Eye (tissue), 1 donor: ENCODE results near the gene COL9A3.

ENCODE experiments used
- DNase-seq: peaks from one replicate; pipeline ENCODE4 v3.0.0-alpha.2; 2015

COL9A3 gene

DNA sequence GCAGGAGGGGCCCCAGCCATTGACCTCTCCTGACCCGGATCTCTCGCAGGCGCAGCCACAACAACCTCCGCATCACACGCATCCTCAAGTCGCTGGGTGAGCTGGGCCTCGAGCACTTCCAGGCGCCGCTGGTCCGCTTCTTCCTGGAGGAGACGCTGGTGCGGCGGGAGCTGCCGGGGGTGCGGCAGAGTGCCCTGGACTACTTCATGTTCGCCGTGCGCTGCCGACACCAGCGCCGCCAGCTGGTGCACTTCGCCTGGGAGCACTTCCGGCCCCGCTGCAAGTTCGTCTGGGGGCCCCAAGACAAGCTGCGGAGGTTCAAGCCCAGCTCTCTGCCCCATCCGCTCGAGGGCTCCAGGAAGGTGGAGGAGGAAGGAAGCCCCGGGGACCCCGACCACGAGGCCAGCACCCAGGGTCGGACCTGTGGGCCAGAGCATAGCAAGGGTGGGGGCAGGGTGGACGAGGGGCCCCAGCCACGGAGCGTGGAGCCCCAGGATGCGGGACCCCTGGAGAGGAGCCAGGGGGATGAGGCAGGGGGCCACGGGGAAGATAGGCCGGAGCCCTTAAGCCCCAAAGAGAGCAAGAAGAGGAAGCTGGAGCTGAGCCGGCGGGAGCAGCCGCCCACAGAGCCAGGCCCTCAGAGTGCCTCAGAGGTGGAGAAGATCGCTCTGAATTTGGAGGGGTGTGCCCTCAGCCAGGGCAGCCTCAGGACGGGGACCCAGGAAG lies 4.5 kb upstream of the COL9A3 start:
- no peak for DNase-seq

DNA sequence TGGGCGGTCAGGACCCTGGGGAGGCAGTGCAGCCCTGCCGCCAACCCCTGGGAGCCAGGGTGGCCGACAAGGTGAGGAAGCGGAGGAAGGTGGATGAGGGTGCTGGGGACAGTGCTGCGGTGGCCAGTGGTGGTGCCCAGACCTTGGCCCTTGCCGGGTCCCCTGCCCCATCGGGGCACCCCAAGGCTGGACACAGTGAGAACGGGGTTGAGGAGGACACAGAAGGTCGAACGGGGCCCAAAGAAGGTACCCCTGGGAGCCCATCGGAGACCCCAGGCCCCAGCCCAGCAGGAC lies 4.0 kb upstream of the COL9A3 start:
- DNase-seq: no peak

DNA sequence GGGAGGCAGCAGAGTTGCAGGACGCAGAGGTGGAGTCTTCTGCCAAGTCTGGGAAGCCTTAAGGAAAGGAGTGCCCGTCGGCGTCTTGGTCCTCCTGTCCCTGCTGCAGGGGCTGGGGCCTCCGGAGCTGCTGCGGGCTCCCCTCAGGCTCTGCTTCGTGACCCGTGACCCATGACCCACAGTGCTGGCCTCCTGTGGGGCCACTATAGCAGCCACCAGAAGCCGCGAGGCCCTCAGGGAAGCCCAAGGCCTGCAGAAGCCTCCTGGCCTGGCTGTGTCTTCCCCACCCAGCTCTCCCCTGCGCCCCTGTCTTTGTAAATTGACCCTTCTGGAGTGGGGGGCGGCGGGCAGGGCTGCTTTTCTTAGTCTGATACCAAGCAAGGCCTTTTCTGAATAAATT lies 3.3 kb upstream of the COL9A3 start:
- DNase-seq: no peak

DNA sequence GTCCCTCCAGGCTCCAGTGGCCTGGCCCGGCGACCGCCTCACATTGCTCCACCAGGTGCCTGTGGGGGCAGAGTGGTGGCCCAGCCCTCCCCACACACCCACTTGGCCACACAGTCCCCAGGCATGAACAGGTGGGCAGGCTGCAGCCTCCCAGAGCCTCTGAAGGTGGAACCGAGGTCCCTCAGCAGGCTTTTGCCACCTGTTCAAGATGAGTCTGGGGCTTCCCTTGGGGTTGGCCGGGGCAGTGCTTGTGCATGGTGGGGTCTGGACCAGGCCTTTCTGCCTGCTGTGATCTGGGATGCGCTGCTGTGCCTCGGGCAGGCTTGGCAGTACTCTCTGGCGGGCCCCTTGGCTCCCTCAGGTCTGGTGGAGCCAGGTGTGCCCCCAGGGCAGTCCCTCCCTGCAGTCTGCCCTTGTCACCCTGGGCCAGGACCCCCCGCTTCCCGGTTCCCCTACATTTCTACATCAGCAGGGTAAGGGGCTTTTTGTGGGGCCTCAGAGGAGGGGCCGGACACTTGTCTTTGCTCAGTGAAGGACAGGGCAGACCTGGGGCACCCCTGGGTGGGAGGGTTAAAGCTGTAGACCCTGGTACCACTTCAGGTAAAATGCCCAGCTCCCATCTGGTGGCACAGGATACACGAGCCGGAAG lies 2.7 kb upstream of the COL9A3 start:
- no peak for DNase-seq

DNA sequence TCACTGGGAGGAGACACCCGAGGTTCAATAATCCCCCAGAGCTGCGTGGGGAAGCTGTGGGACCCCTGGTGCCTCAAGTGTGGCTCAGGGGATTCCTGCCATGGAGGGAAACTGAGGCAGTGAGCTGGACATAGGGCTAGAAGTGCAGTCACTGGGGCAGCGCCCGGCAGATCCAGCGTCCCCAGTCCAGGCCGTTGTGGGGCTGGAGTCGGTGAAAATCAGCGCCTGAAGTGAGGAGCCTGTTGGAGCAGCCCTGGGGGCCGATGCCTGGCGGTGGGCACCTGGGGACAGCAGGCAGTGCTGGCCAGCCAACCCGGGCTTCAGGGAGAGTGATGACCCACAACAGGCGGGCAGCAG lies 2.2 kb upstream of the COL9A3 start:
- no peak for DNase-seq

DNA sequence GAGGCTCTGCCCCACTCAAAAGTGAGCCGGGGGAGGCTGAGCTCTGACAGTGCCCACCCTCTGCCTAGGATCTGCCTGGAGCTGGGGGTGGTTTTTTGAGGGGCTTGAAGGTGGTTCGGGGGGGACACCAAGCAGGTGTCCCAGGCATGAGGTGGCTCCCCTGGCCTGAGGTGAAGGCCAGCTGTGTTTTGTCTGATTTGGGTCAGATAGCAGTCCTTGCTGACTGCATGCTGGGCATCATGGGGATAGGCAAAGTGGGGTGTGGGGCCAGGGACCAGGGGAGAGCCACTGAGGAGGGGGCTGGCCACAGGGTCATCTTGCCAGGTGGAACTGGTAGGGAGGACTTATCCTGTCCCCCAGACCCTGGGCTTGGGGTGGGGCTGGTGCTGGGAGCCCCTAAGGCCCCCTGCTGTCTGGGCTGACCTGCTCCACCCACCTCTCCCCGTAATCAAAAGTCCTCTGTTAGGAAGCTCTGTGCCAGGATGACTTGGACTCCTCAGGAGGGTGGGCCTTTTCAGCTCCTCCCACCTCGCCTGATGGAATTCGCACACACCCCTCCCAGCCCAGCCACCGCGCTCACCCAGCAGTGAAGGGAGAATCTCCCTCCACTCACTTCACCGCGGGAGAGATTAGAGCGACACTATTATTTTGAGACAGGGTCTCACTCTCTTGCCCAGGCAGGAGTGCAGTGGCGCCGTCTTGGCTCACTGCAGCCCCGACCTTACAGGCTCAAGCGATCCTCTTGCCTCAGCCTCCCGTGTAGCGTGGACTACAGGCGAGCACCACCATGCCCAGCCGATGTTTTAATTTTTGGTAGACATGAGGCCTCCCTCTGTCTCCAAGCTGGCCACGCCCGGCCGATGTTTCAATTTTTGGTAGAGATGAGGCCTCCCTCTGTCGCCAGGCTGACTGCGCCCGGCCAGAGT lies 1.5 kb upstream of the COL9A3 start:
- DNase-seq: peak; percentile 55

DNA sequence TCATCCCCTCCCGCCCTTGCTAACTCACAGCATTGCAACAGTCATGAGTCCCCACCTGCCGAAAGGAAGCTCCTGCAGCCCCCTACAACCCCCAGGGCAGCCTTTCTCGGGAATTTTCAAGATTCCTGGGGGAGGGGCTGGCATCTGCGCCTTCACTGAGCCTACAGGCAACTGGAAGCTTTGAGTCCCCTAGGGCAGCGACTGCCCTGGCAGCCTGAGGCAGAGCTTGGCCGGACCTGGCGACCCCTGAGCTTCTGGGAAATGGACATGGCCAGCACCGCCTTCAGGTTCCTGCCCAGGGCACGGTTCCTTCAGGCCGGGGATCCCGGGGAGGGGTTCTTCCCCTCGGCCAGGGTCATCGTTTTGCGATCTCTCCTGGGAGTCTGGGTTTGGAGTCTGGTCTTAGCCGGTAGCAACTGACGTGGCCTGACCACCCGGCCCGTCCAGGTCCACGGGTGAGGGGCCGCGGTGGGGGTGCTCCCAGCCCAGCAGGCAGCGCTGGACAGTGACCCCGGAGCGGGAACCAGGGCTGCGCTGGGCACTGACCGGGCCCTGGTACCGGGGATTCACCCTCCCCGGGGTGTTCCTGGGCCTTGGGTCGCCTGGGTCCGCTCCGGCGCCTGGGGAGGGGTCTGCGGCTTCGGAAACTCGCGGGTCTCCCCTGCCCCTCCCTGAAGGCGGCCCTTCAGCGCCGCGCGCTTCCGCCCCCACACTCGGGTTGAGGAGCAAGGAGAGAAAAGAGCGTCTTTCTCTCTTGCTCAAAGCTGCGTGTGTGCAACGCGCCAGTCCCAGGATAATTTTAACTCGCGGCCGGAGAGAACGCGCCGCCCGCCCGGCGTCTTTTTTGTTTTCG lies 593 bp upstream of the COL9A3 start:
- peak; percentile 82 for DNase-seq

DNA sequence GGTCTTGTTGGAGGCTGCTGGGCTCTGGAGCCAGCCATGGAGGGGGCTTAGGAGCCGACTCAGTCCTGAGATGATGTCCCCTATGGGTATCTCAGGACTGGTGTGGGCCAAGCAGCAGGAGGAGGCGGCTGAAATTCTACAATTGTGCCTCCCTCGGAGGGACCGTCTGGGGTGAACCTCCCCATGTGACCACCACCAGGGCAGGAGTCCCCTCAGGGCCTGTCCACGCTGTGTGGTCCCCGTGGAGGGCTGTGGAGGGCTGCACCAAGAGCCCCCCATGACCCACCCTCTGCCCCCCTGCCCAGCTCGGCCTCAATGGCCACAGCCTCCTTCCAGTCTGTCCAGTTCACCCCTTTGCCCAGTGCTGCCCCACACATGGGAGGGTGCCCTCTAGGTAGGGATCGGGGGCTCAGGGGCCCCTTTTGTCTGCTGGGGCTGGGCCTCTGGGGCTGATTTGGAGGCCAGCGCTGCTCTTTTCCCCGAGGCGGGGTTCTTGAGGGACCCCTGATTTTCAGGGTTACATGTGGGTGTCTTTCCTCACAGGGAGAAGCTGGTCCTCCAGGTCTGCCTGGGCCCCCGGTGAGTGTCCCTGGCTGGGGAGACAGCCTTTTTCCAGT lies 1.2 kb downstream of the COL9A3 start:
- DNase-seq: no peak

DNA sequence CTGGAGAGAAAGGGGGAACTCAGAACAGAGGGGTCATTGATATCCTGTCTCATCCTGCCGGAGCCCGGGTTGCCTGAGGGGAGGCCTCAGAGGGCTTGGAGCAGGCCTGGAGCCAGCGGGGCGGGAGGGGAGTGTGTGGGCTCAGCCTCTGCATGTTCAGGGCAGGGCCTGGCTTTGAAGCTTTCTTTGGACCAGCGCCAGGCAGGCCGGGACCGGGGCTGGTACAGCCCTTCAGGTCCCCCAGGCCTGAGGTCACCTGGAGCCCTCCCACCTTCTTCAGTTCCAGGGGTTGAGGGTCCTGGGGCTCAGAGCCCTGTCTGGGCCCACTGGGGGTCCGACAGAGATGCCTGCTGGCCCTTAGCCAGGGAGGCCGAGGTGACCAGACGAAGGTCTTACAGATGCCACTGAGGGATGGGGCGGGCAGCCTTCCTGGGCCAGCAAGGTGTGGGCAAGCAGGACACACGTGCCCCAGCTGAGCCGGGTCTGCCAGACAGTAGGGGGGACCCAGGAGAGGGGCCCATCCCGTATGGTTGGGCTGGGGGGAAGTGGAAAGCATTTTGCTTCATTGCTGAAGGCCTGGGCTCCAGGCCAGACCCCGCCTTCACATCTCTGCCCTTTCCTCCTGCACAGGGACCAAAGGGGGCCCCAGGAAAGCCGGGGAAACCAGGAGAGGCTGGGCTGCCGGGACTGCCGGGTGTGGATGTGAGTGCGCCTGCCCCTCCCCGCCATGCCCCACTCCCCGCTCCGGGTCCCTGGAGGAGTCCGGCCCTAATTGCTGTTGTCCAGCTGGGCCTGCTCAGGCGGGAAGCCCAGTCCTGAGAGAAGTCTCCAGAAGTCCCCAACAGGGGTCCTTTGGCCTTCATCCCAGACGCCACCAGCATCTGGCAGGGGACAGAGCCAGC lies 2.0 kb downstream of the COL9A3 start:
- peak; percentile 78 for DNase-seq

DNA sequence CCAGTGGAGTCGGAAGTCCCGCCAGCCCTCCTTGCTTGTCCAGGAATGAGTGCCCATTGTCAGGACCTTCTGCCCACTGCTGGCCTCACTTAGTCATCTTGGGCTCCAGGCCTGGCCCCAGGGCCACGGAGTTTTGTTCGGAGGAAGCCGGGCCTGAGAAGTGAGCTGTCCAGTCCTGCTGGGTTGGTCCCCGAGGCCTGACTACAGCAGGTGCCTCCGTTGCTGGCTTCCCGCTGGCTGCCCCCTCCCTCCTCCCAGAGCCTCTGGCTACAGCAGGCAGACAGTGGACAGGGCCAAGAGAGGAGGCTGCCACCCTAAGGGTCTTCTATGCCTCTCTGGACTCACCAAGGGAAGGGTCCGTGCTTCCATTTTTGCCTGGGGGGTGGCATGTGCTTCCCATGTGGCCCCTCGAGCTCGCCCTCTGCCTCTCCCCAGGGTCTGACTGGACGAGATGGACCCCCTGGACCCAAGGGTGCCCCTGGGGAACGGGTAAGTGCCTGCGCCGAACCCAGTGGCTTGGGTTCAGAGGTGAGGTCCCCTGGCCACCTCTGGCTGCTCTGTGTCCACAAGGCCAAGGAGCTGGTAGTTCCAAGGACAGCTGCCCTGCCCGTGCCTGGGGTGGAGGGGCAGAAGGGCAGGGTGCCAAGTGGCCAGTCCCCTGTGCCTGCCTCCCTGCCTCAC lies 2.8 kb downstream of the COL9A3 start:
- no peak for DNase-seq

DNA sequence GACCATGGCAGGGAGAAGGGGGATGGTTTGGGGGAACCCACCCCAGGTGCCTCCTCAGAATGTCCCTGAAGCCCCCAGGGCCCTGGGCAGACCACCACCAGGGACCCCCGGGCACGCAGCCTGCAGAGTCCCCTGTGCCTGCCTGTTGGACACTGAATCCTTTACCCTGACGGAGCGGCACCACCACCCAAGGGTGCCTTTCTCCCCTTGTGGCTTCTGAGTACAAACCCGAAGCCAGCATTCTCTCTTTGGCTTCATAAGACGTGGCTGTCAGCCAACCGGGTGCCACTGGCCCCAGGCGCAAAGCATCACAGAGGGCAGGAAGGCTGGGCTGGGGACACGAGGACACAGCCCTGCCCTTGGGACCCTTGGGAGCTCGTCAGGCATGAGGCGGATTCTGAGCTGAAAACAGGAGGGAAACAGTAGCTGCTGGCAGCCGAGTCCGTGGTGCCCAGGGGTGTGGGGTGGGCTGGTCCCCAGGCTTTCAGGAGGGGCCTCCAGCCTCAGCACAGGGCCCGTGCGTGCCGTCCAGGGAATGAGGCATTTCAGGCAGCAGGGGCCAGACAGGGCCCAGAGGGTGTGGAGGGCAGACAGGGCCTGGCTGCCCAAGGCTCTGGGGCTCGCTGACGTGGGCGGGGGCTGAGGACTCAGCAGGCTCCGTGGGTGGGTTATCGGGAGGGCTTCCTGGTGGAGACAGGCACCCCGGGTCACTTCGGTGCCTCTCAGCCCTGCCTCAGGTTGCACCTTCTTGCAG lies 3.5 kb downstream of the COL9A3 start:
- no peak for DNase-seq

DNA sequence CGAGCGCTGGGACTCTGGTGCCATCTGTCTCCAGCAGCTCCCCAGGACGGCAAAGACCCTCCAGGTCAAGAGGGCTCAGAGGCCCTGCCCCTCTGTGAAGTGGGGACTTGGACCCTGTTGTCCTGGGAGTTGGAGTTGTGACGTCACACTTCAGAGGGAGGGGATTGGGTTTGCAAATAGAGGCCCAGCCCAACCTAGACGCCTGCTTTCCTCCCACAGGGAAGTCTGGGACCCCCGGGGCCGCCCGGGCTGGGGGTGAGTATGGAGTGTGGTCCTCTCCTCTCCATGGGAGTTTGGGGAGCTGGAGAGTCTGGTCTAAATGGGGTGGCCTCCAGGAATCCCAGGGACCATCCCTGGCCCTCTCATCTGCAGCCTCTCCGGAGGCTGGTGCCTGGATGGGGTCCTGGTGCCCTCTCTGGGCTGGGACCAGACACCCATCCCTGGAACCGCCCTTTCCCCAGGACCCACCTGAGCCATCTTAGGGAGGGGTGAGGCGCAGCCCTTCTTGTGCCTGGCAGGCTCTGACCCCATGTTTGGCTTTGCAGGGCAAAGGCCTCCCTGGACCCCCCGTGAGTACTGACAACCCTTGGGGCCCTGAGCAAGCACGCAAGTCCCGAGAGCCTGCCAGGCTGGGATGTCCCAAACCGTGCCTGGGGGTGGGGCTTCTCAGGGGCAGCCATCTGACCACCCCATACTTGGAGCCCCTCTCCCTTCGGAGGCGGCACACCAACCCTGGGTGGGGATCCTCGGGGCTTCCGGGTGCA lies 4.3 kb downstream of the COL9A3 start:
- DNase-seq: no peak

DNA sequence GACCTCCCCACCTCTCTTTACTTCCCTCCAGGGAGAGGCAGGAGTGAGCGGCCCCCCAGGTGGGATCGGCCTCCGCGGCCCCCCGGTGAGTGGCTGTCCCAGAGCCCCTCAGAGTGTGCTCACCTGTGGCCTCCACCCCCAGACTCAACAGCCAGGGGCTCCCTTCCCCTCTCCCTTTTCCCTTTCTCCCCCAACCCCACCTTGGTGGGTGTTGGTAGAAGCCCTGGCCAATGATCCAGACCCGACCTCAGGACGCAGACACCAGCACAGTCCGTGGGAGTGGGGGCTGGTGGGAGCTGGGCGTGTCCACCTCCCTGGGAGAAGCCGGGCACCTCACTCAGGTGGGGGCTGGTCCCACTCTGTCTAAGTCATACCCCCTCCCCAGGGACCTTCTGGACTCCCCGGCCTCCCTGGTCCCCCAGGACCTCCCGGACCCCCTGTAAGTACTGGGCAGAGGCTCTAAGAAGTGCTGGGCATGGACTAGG lies 4.9 kb downstream of the COL9A3 start:
- DNase-seq: no peak

DNA sequence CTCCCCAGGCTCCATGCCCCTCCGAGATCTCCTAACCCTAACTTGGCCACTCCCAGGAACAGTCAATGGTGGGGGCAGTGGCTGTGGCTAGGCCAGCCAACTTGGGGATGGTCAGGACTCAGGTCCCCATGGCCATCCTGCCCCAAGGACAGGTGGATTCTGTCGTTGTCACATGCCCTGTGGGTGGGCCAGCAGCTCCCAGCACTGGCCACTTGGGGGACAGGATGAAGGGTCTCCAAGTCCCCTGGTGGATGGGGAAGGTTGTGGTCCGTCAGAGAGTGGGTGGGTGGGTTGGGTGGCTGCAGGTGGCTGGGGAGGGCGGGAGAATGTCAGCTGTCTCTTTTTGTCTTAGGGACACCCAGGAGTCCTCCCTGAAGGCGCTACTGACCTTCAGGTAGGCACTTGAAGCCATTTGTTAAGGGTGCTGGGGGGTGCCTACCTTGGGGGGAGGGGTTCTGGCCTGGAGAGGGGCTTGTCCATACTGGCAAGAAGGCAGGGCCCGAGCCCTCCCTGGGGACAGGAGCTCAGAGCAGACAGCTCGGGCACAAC lies 5.5 kb downstream of the COL9A3 start:
- no peak for DNase-seq

DNA sequence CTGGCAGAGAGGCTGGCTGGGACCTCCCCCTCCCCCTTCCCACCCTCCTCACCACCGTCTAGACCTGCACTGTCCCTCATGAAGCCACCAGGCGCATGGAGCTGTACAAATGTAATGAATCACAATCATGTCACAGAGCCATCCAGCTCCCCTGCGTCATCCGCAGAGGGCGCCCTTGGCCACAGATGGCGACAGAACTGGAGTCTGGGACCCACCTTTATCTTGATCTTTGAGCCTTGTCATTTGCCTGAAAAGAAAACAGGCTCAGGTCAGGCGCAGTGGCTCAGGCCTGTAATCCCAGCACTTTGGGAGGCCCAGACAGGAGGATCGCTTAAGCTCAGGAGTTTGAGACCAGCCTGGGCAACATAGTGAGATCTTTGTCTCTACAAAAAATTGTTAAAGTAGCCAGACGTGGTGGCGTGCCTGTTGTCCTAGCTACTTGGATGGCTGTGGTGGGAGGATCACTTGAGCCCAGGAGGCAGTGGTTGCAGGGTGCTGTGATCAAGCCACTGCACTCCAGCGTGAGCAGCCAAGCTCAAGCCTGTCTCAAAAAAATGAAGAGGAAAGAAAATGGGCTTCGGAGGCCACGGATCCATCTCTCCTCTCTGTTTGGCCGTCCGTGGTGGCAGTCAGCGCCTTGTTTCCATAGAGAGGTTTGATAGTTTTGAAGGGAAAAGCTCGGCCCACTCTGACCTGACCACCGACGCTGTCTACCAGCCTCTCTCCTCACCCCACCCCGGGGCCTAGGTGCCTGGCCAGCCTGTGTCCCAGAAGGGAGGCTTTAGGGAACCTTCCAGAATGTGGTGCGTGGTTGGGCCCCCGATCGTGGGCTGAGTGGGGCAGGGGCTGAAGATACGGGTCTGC lies 6.2 kb downstream of the COL9A3 start:
- DNase-seq: peak; percentile 53

DNA sequence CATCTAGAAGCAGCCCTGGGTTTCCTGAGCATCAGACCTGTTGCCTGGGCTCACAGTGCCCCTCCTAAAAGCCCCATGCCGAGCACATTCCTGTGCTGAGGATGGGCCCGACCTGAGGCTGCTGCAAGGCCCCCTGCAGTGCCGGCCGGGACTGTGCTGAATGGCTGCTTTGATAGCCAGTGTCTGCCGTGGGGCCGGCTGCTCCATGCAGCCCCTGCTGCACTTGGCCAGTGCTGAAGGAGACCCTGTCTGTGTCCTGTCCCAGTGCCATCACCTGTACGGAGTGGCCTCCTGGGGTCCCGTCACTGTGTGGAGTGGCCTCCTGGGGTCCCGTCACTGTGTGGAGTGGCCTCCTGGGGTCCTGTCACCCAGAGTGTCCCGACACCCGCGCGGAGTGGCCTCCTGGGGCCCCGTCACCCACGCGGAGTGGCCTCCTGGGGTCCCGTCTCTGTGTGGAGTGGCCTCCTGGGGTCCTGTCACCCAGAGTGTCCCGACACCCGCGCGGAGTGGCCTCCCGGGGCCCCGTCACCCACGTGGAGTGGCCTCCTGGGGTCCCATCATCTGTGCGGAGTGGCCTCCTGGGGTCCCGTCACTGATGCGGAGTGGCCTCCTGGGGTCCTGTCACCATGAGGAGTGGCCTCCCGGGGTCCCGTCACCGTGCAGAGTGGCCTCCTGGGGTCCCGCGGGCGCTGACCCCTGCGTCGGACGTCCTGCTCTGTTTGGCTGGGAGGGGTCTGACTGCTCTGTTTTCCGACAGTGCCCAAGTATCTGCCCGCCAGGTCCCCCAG lies 7.0 kb downstream of the COL9A3 start:
- DNase-seq: no peak
